Mammary epithelial cell (primary cell): ENCODE data around the gene FAT4.

ENCODE experiments used
- EZH2 ChIP-seq: IDR thresholded peaks from 2 replicates; pipeline ENCODE4 v1.6.1; 2012; ENCODE audit warnings: low read length, inconsistent platforms, borderline replicate concordance
- TF ChIP-seq, protein P1 (sequence below), 2 donors: IDR thresholded peaks in 1 of 2; conservative IDR thresholded peaks in 1 of 2; 2 replicates each; pipeline ENCODE4 v1.5.1; 2011 to 2012; ENCODE audit warnings: inconsistent platforms in 2 of 2, low read length in 2 of 2, mild to moderate bottlenecking in 2 of 2, control low read depth in 1 of 2, low read depth in 1 of 2; ENCODE audit not compliant: insufficient read depth in 1 of 2; ENCODE audit errors: extremely low read depth in 1 of 2

DNA sequence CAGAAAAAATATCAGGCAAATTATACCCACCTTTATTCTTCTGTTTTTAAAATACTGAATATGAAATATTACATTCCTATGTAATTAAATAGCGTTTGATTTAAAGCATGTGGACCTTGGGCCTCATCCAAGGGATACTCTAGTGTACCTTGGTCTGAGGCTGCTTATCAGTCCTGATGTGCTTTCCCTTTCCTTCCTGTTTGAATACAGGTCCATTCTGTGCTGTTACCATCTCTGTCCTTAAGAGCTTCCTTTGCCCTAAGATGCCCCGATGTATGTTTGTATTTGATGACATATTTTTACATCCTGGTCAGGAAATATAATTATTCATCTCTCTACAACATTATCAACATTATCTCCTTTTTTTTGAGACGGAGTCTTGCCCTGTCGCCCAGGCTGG, 24.1 kb downstream of the FAT4 start:
- no peak for TF ChIP-seq EZH2
- TF ChIP-seq, protein P1, sequence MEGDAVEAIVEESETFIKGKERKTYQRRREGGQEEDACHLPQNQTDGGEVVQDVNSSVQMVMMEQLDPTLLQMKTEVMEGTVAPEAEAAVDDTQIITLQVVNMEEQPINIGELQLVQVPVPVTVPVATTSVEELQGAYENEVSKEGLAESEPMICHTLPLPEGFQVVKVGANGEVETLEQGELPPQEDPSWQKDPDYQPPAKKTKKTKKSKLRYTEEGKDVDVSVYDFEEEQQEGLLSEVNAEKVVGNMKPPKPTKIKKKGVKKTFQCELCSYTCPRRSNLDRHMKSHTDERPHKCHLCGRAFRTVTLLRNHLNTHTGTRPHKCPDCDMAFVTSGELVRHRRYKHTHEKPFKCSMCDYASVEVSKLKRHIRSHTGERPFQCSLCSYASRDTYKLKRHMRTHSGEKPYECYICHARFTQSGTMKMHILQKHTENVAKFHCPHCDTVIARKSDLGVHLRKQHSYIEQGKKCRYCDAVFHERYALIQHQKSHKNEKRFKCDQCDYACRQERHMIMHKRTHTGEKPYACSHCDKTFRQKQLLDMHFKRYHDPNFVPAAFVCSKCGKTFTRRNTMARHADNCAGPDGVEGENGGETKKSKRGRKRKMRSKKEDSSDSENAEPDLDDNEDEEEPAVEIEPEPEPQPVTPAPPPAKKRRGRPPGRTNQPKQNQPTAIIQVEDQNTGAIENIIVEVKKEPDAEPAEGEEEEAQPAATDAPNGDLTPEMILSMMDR (conservative IDR thresholded peaks at IDR 0.05 in 1 of 2, IDR thresholded peaks at IDR 0.05 in 1 of 2; ENCODE audit: extremely low read depth in 1 of 2, insufficient read depth in 1 of 2, low read depth in 1 of 2, low read length in 2 of 2) = no peak
